Neural cell (in vitro differentiated cells): ENCODE measurements around the gene U2SURP. TPM values are rescaled to one million over a fixed set of nuclear protein-coding genes. Genes with fewer than 3 reads are reported as not detected.

Experiments used
- H2AFZ ChIP-seq: fragments of 200-600, 300-800 bp; sonication (generic), shearing (Covaris generic); 2 replicates; pipeline ENCODE4 v1.6.0; 2014; ENCODE audit warnings: low read depth, mild to moderate bottlenecking, antibody characterized with exemption, low read length, moderate library complexity
- H3F3A ChIP-seq: fragments of 200-600 bp; shearing (Covaris generic); 2 replicates; pipeline ENCODE4 v1.6.1; 2016; ENCODE audit warnings: mild to moderate bottlenecking, moderate library complexity, mixed read lengths, antibody characterized with exemption, low read length; ENCODE audit not compliant: insufficient read depth, poor library complexity, severe bottlenecking
- H3K27ac ChIP-seq: fragments of 200-600, 300-800 bp; sonication (generic), shearing (Covaris generic); 2 replicates; pipeline ENCODE4 v1.5.1; 2014; ENCODE audit warnings: mild to moderate bottlenecking, low read length, moderate library complexity
- H3K27me3 ChIP-seq: fragments of 300-800, 200-600 bp; sonication (generic), shearing (Covaris generic); 2 replicates; pipeline ENCODE4 v1.6.0; 2014; ENCODE audit warnings: mild to moderate bottlenecking, low read depth, low read length, moderate library complexity; ENCODE audit not compliant: insufficient read depth
- H3K36me3 ChIP-seq: fragments of 300-800, 200-600 bp; sonication (generic), shearing (Covaris generic); 2 replicates; pipeline ENCODE4 v1.5.1; 2014; ENCODE audit warnings: mild to moderate bottlenecking, antibody characterized with exemption, low read length, moderate library complexity; ENCODE audit not compliant: insufficient read depth
- H3K4me2 ChIP-seq: fragments of 300-800, 200-600 bp; sonication (generic), shearing (Covaris generic); 2 replicates; pipeline ENCODE4 v1.6.0; 2014; ENCODE audit warnings: mild to moderate bottlenecking, low read length
- H3K4me3 ChIP-seq: fragments of 300-800, 200-600 bp; sonication (generic), shearing (Covaris generic); 2 replicates; pipeline ENCODE4 v1.5.1; 2014; ENCODE audit warnings: mild to moderate bottlenecking, low read length, moderate library complexity
- H3K79me2 ChIP-seq: fragments of 200-600 bp; shearing (Covaris generic); replicated peaks from 2 replicates; pipeline ENCODE4 v1.6.0; 2014; ENCODE audit warnings: mild to moderate bottlenecking, low read length, moderate library complexity; ENCODE audit not compliant: insufficient read depth
- H3K9ac ChIP-seq: fragments of 300-800, 200-600 bp; sonication (generic), shearing (Covaris generic); 2 replicates; pipeline ENCODE4 v1.6.1; 2016; ENCODE audit warnings: mild to moderate bottlenecking, low read length, mixed read lengths
- H3K9me2 ChIP-seq: fragments of 200-600 bp; shearing (Covaris generic); 2 replicates; pipeline ENCODE4 v1.6.1; 2016; ENCODE audit warnings: mild to moderate bottlenecking, low read length, mixed read lengths; ENCODE audit not compliant: insufficient read depth
- H3K9me3 ChIP-seq: fragments of 200-600, 300-800 bp; sonication (generic), shearing (Covaris generic); 2 replicates; pipeline ENCODE4 v1.6.1; 2016; ENCODE audit warnings: mild to moderate bottlenecking, mixed run types, low read length, moderate library complexity, mixed read lengths
- H4K20me1 ChIP-seq: fragments of 200-600 bp; shearing (Covaris generic); 2 replicates; pipeline ENCODE4 v1.6.1; 2016; ENCODE audit warnings: mild to moderate bottlenecking, mixed run types; ENCODE audit not compliant: insufficient read depth
- EP300 ChIP-seq: fragments of 450-650 bp; conservative IDR thresholded peaks from 2 replicates; pipeline ENCODE4 v1.6.1; 2014; ENCODE audit warnings: antibody characterized with exemption, mild to moderate bottlenecking, moderate library complexity; ENCODE audit not compliant: poor library complexity, severe bottlenecking
- EZH2 ChIP-seq: fragments of 200-600, 300-800 bp; shearing (Covaris generic), sonication (generic); IDR thresholded peaks from 2 replicates; pipeline ENCODE4 v1.6.1; 2014; ENCODE audit warnings: antibody characterized with exemption, low read length, borderline replicate concordance, mild to moderate bottlenecking; ENCODE audit not compliant: insufficient read depth, poor library complexity, severe bottlenecking
- MXI1 ChIP-seq: fragments of 450-650 bp; conservative IDR thresholded peaks from 2 replicates; pipeline ENCODE4 v1.6.1; 2014; ENCODE audit warnings: antibody characterized with exemption, mild to moderate bottlenecking; ENCODE audit not compliant: poor library complexity, severe bottlenecking
- POLR2AphosphoS5 ChIP-seq: IDR thresholded peaks from 2 replicates; pipeline ENCODE4 v1.6.1; 2012
- RAD21 ChIP-seq: fragments of 450-650 bp; conservative IDR thresholded peaks from 2 replicates; pipeline ENCODE4 v1.6.1; 2014; ENCODE audit warnings: antibody characterized with exemption, mild to moderate bottlenecking, moderate library complexity
- SMC3 ChIP-seq: fragments of 450-650 bp; conservative IDR thresholded peaks from 2 replicates; pipeline ENCODE4 v1.6.1; 2014; ENCODE audit warnings: antibody characterized with exemption, mild to moderate bottlenecking, moderate library complexity; ENCODE audit not compliant: poor library complexity
- TAF1 ChIP-seq: IDR thresholded peaks from 2 replicates; pipeline ENCODE4 v1.6.1; 2012; ENCODE audit warnings: low read depth
- polyA plus RNA-seq: library from polyadenylated mRNA; depleted of rRNA; stranded (reverse); fragments of >200 nt; gene quantifications from 2 replicates; pipeline ENCODE4 v1.2.3, GENCODE V29; 2014
- TF ChIP-seq, protein P1 (sequence below): fragments of 450-650 bp; IDR thresholded peaks from 2 replicates; pipeline ENCODE4 v1.5.1; 2014; ENCODE audit warnings: antibody characterized with exemption, mild to moderate bottlenecking, moderate library complexity; ENCODE audit not compliant: poor library complexity, severe bottlenecking
- TF ChIP-seq, protein P2 (sequence below): IDR thresholded peaks from 2 replicates; pipeline ENCODE4 v1.6.1; 2012; ENCODE audit warnings: borderline replicate concordance

Gene U2SURP
- polyA plus RNA-seq, 1 donor from 2014 or later = 159 TPM

DNA sequence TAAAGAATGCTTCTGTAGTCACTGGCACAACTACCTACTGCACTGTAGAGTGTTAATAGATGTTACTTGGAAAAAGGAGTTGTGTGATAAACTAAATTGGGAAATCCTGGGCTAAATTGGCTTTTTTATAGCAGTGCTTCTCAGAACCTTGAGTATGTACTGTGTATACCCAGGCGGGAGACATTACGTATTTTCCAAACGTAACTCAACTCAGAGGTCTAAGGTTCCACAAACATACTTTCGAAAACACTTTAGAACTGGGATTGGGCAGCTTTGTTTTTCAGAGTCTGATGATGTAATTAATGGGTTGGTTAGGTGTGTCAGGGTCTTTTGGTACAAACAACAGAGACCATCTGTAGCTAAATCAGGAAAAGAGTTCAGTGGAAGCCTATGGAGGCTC is 64.7 kb downstream of the U2SURP start:
- TF ChIP-seq SMC3 = no peak
- Histone ChIP-seq H3K79me2 (no peaks in the 10 kb centered on the region), H2AFZ (no peak overlapping the region), H3K27me3 (no peaks in the 10 kb centered on the region), H3K9ac (no peak overlapping the region), H4K20me1 (no peaks in the 10 kb centered on the region), H3K4me3 (no peak overlapping the region), H3K27ac (no peak overlapping the region), H3K9me2 (no peaks in the 10 kb centered on the region), H3F3A (no peaks in the 10 kb centered on the region), H3K9me3 (no peaks in the 10 kb centered on the region), H3K36me3 (no peaks in the 10 kb centered on the region), H3K4me2 (no peak overlapping the region)

DNA sequence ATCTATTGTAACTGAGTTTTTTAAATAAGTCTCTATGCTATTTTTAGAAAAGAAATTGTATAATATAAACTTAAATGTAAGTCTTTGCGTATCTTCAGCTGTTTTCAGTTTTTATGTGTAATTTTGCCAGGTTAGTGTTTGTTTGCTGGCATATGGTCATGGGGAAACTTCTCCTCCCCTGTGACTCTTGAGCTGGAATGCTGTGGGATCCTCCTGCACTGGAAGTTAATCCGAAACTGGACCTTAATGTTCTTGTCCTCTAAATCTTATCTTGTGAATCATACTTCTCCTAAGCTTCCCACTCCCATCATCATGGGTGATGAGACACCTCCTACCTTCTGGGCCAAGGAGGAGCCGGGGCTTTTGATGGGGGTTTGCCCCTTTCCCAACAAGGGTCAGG is 65.8 kb downstream of the U2SURP start:
- Histone ChIP-seq H4K20me1 (no peaks in the 10 kb centered on the region), H3K27me3 (no peaks in the 10 kb centered on the region), H3K4me2 (no peak overlapping the region), H3K79me2 (no peaks in the 10 kb centered on the region), H3K9me2 (no peaks in the 10 kb centered on the region), H3K9me3 (no peaks in the 10 kb centered on the region), H3K9ac (no peak overlapping the region), H2AFZ (no peak overlapping the region), H3K27ac (no peak overlapping the region), H3K36me3 (no peaks in the 10 kb centered on the region), H3F3A (no peaks in the 10 kb centered on the region), H3K4me3 (no peak overlapping the region)
- no peak for TF ChIP-seq EZH2
- no peak for TF ChIP-seq MXI1
- TF ChIP-seq, protein P1, sequence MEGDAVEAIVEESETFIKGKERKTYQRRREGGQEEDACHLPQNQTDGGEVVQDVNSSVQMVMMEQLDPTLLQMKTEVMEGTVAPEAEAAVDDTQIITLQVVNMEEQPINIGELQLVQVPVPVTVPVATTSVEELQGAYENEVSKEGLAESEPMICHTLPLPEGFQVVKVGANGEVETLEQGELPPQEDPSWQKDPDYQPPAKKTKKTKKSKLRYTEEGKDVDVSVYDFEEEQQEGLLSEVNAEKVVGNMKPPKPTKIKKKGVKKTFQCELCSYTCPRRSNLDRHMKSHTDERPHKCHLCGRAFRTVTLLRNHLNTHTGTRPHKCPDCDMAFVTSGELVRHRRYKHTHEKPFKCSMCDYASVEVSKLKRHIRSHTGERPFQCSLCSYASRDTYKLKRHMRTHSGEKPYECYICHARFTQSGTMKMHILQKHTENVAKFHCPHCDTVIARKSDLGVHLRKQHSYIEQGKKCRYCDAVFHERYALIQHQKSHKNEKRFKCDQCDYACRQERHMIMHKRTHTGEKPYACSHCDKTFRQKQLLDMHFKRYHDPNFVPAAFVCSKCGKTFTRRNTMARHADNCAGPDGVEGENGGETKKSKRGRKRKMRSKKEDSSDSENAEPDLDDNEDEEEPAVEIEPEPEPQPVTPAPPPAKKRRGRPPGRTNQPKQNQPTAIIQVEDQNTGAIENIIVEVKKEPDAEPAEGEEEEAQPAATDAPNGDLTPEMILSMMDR = no peak
- TF ChIP-seq, protein P2, sequence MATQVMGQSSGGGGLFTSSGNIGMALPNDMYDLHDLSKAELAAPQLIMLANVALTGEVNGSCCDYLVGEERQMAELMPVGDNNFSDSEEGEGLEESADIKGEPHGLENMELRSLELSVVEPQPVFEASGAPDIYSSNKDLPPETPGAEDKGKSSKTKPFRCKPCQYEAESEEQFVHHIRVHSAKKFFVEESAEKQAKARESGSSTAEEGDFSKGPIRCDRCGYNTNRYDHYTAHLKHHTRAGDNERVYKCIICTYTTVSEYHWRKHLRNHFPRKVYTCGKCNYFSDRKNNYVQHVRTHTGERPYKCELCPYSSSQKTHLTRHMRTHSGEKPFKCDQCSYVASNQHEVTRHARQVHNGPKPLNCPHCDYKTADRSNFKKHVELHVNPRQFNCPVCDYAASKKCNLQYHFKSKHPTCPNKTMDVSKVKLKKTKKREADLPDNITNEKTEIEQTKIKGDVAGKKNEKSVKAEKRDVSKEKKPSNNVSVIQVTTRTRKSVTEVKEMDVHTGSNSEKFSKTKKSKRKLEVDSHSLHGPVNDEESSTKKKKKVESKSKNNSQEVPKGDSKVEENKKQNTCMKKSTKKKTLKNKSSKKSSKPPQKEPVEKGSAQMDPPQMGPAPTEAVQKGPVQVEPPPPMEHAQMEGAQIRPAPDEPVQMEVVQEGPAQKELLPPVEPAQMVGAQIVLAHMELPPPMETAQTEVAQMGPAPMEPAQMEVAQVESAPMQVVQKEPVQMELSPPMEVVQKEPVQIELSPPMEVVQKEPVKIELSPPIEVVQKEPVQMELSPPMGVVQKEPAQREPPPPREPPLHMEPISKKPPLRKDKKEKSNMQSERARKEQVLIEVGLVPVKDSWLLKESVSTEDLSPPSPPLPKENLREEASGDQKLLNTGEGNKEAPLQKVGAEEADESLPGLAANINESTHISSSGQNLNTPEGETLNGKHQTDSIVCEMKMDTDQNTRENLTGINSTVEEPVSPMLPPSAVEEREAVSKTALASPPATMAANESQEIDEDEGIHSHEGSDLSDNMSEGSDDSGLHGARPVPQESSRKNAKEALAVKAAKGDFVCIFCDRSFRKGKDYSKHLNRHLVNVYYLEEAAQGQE = no peak
- TF ChIP-seq SMC3 = no peak
- TF ChIP-seq RAD21 = no peak
- TF ChIP-seq TAF1 = no peak
- TF ChIP-seq POLR2AphosphoS5 = no peak
- no peak for TF ChIP-seq EP300

DNA sequence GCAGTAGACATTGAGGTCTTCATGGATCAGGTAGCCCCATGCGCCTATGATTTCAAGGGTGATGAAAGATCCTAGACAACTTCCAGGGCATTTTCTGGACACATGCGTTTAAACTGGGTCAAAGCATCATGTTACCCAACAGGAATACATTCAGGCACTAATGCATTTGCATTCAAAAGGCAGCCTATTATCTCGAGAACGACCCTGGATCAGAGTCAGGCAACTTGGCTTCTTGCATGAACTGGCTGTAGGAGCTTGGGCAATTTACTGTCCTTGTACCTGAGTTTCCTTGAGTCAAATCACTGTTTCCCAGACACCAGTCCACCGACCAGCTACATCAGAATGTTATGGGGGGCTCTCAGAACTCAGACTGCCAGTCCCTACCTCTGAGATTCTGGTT is 66.7 kb downstream of the U2SURP start:
- no peaks in the 10 kb centered on the region for H3K9me2 ChIP-seq
- no peak overlapping the region for H3K27ac ChIP-seq
- no peaks in the 10 kb centered on the region for H3K36me3 ChIP-seq
- H3F3A ChIP-seq = no peaks in the 10 kb centered on the region
- no peaks in the 10 kb centered on the region for H3K9me3 ChIP-seq
- no peak overlapping the region for H3K4me2 ChIP-seq
- no peak overlapping the region for H3K4me3 ChIP-seq
- no peak for TF ChIP-seq SMC3
- TF ChIP-seq, protein P1 = no peak
- no peak for TF ChIP-seq MXI1
- TF ChIP-seq RAD21 = no peak
- no peak for TF ChIP-seq TAF1
- no peak for TF ChIP-seq EZH2
- no peak for TF ChIP-seq EP300
- TF ChIP-seq POLR2AphosphoS5 = no peak
- TF ChIP-seq, protein P2 = no peak
- no peaks in the 10 kb centered on the region for H4K20me1 ChIP-seq
- no peak overlapping the region for H2AFZ ChIP-seq
- H3K9ac ChIP-seq = no peak overlapping the region
- H3K27me3 ChIP-seq = no peaks in the 10 kb centered on the region
- no peaks in the 10 kb centered on the region for H3K79me2 ChIP-seq
